Mesenchymal stem cell (in vitro differentiated cells and primary cell): ENCODE measurements around the gene FAM228B.

Source experiments
- DNase-seq: peaks from one replicate; pipeline ENCODE4 v3.0.0-alpha.2; 2013
- H2AFZ ChIP-seq: one replicate; pipeline ENCODE4 v1.6.1; 2013; ENCODE audit warnings: low read depth, mild to moderate bottlenecking, control low read depth, inconsistent platforms, low read length, moderate library complexity
- H2AK5ac ChIP-seq: 2 replicates; pipeline ENCODE4 v1.6.1; 2013; ENCODE audit warnings: low read length, moderate library complexity, mild to moderate bottlenecking, inconsistent platforms; ENCODE audit not compliant: severe bottlenecking
- H2BK120ac ChIP-seq: one replicate; pipeline ENCODE4 v1.6.1; 2013; ENCODE audit warnings: low read depth, mild to moderate bottlenecking, inconsistent platforms, low read length, moderate library complexity
- H2BK12ac ChIP-seq, 2 experiments: one replicate each; pipeline ENCODE4 v1.6.1; 2013; ENCODE audit warnings: inconsistent platforms in 2 of 2, low read length in 2 of 2, mild to moderate bottlenecking in 2 of 2, moderate library complexity in 2 of 2, control low read depth in 1 of 2
- H2BK15ac ChIP-seq: one replicate; pipeline ENCODE4 v1.6.1; 2013; ENCODE audit warnings: mild to moderate bottlenecking, low read depth, inconsistent platforms; ENCODE audit not compliant: poor library complexity, severe bottlenecking
- H2BK5ac ChIP-seq: 2 replicates; pipeline ENCODE4 v1.6.1; 2013; ENCODE audit warnings: low read depth, mild to moderate bottlenecking, low read length, control low read depth, inconsistent platforms; ENCODE audit not compliant: poor library complexity, severe bottlenecking
- H3K14ac ChIP-seq, 2 experiments: one replicate each; pipeline ENCODE4 v1.6.1; 2013; ENCODE audit warnings: inconsistent platforms in 2 of 2, low read length in 2 of 2, control low read depth in 1 of 2, mild to moderate bottlenecking in 1 of 2, moderate library complexity in 1 of 2
- H3K18ac ChIP-seq, 2 experiments: one replicate each; pipeline ENCODE4 v1.6.1; 2013; ENCODE audit warnings: inconsistent platforms in 2 of 2, low read length in 2 of 2, control low read depth in 1 of 2, low read depth in 1 of 2, mild to moderate bottlenecking in 1 of 2
- H3K23ac ChIP-seq, 2 experiments: one replicate each; pipeline ENCODE4 v1.6.1; 2013; ENCODE audit warnings: inconsistent platforms in 2 of 2, low read length in 2 of 2, mild to moderate bottlenecking in 2 of 2, moderate library complexity in 2 of 2, control low read depth in 1 of 2
- H3K27ac ChIP-seq: 2 replicates; pipeline ENCODE4 v1.5.1; 2013; ENCODE audit warnings: mild to moderate bottlenecking, moderate library complexity, low read length, control low read depth, inconsistent platforms; ENCODE audit not compliant: poor library complexity, severe bottlenecking
- H3K27me3 ChIP-seq, 2 experiments: 2 replicates each; pipeline versions ENCODE4 v1.6.1 to v1.7.0; 2013; ENCODE audit warnings: low read length in 2 of 2, mild to moderate bottlenecking in 2 of 2, moderate library complexity in 2 of 2, control low read depth in 1 of 2, inconsistent platforms in 1 of 2; ENCODE audit not compliant: control insufficient read depth in 1 of 2, insufficient read depth in 1 of 2
- H3K36me3 ChIP-seq, 2 experiments: 2 replicates each; pipeline versions ENCODE4 v1.6.1 to v1.7.0; 2013; ENCODE audit warnings: low read length in 2 of 2, control low read depth in 1 of 2, inconsistent platforms in 1 of 2, low read depth in 1 of 2, mild to moderate bottlenecking in 1 of 2; ENCODE audit not compliant: insufficient read depth in 2 of 2, control insufficient read depth in 1 of 2
- H3K4ac ChIP-seq, 2 experiments: one replicate each; pipeline ENCODE4 v1.6.1; 2013; ENCODE audit warnings: inconsistent platforms in 2 of 2, low read length in 2 of 2, mild to moderate bottlenecking in 2 of 2, moderate library complexity in 2 of 2, control low read depth in 1 of 2, low read depth in 1 of 2
- H3K4me1 ChIP-seq: 2 replicates; pipeline ENCODE4 v1.6.1; 2013; ENCODE audit warnings: low read depth, low read length, control low read depth; ENCODE audit not compliant: control insufficient read depth, insufficient read depth
- H3K4me2 ChIP-seq: 2 replicates; pipeline ENCODE4 v1.6.1; 2013; ENCODE audit warnings: low read length, mild to moderate bottlenecking, inconsistent platforms; ENCODE audit not compliant: poor library complexity, severe bottlenecking
- H3K4me3 ChIP-seq, 2 experiments: 2 replicates each; pipeline versions ENCODE4 v1.5.1 to v1.7.0; 2013; ENCODE audit warnings: low read length in 2 of 2, mild to moderate bottlenecking in 2 of 2, control low read depth in 1 of 2, low read depth in 1 of 2; ENCODE audit not compliant: insufficient read depth in 1 of 2
- H3K79me1 ChIP-seq: replicated peaks from 2 replicates; pipeline ENCODE4 v1.6.1; 2013; ENCODE audit warnings: mild to moderate bottlenecking, control low read depth, low read length, inconsistent platforms; ENCODE audit not compliant: poor library complexity, severe bottlenecking
- H3K9ac ChIP-seq: 2 replicates; pipeline ENCODE4 v1.7.0; 2013; ENCODE audit warnings: mild to moderate bottlenecking, low read length, moderate library complexity
- H3K9me3 ChIP-seq: 2 replicates; pipeline ENCODE4 v1.7.0; 2013; ENCODE audit warnings: mild to moderate bottlenecking, low read length; ENCODE audit not compliant: control insufficient read depth
- H4K8ac ChIP-seq: one replicate; pipeline ENCODE4 v1.6.1; 2013; ENCODE audit warnings: inconsistent platforms, mild to moderate bottlenecking, low read length, moderate library complexity
- H4K91ac ChIP-seq: one replicate; pipeline ENCODE4 v1.6.1; 2013; ENCODE audit warnings: mild to moderate bottlenecking, low read length, inconsistent platforms
- WGBS: methylation state at CpG from one replicate; pipeline ENCODE4 v1.1.7; 2013; ENCODE audit warnings: mixed read lengths; 5-methylcytosine and 5-hydroxymethylcytosine counted together

Gene FAM228B

GRCh38 chr2:24199968-24200590 lies 76.8 kb downstream of the FAM228B start:
- Histone ChIP-seq H3K4me3 (no peak overlapping the region), H3K9ac (no peak overlapping the region), H2AK5ac (no peak overlapping the region), H2BK5ac (no peak overlapping the region), H3K23ac (no peak overlapping the region), H3K14ac (no peak overlapping the region), H2BK15ac (no peak overlapping the region), H3K4ac (no peak overlapping the region), H2BK120ac (no peak overlapping the region), H3K4me2 (no peak overlapping the region), H3K36me3 (peaks cover 25 to 26% of the 10 kb centered on the region in 2 experiments), H3K4me1 (peaks cover 12% of the 10 kb centered on the region), H4K91ac (no peak overlapping the region), H3K18ac (no peak overlapping the region), H2AFZ (no peak overlapping the region), H2BK12ac (no peak overlapping the region), H3K79me1 (no peaks in the 10 kb centered on the region), H4K8ac (no peak overlapping the region), H3K9me3 (no peaks in the 10 kb centered on the region), H3K27ac (no peak overlapping the region), H3K27me3 (no peaks in the 10 kb centered on the region)
- WGBS: 86% methylated on average over 8 of the region's 12 CpGs
- no peak for DNase-seq

DNA sequence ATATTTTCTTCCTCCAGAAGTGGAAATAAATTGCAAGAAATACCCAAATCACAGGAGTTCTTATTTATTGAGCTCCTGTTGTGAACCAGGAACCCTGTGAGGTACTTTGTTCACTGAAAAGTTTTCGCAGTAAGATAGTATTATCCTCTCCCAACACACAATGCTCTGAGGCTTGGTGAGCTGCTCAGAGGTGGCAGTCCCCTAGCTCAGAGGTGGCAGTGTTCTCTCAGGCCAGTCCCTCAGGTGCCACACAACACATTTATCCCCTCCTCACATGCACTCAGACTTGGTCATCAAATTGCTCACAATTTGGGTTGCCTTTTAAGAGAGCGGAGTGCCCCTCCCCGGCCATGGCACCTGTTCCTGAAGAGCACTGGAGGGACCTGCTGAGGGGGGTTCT lies 77.5 kb downstream of the FAM228B start:
- no peak overlapping the region for H3K27ac ChIP-seq
- no peak for DNase-seq
- no peaks in the 10 kb centered on the region for H3K27me3 ChIP-seq
- H3K36me3 ChIP-seq: peaks cover 29 to 31% of the 10 kb centered on the region in 2 experiments
- peaks cover 16% of the 10 kb centered on the region for H3K4me1 ChIP-seq
- no peak overlapping the region for H4K8ac ChIP-seq
- no peak overlapping the region for H2AK5ac ChIP-seq
- H2BK12ac ChIP-seq: no peak overlapping the region
- H2BK15ac ChIP-seq: no peak overlapping the region
- no peak overlapping the region for H2BK5ac ChIP-seq
- no peak overlapping the region for H3K4ac ChIP-seq
- no peak overlapping the region for H3K18ac ChIP-seq
- WGBS: 96% methylated on average over 3 of the region's 3 CpGs
- no peaks in the 10 kb centered on the region for H3K9me3 ChIP-seq
- no peak overlapping the region for H2BK120ac ChIP-seq
- no peak overlapping the region for H3K23ac ChIP-seq
- H3K79me1 ChIP-seq: no peaks in the 10 kb centered on the region
- H2AFZ ChIP-seq: no peak overlapping the region
- H4K91ac ChIP-seq: no peak overlapping the region
- H3K9ac ChIP-seq: no peak overlapping the region
- H3K14ac ChIP-seq: no peak overlapping the region
- H3K4me3 ChIP-seq: no peak overlapping the region
- no peak overlapping the region for H3K4me2 ChIP-seq

- H3K23ac ChIP-seq: no peak overlapping the region
- H4K8ac ChIP-seq: no peak overlapping the region
- DNase-seq: no peak
- H3K9ac ChIP-seq: no peak overlapping the region
- no peak overlapping the region for H2AK5ac ChIP-seq
- H3K27me3 ChIP-seq: no peaks in the 10 kb centered on the region
- H2BK12ac ChIP-seq: no peak overlapping the region
- H2BK5ac ChIP-seq: no peak overlapping the region
- no peak overlapping the region for H3K27ac ChIP-seq
- H3K4me3 ChIP-seq: no peak overlapping the region
- H3K4me1 ChIP-seq: peaks cover 27% of the 10 kb centered on the region
- H3K36me3 ChIP-seq: peaks cover 45% of the 10 kb centered on the region in 2 experiments
- no peak overlapping the region for H3K4ac ChIP-seq
- H3K18ac ChIP-seq: no peak overlapping the region
- H2BK15ac ChIP-seq: no peak overlapping the region
- H3K9me3 ChIP-seq: no peaks in the 10 kb centered on the region
- no peak overlapping the region for H4K91ac ChIP-seq
- no peaks in the 10 kb centered on the region for H3K79me1 ChIP-seq
- WGBS: 85% methylated on average over 19 of the region's 19 CpGs
- H2AFZ ChIP-seq: no peak overlapping the region
- H3K4me2 ChIP-seq: no peak overlapping the region
- no peak overlapping the region for H2BK120ac ChIP-seq
- H3K14ac ChIP-seq: no peak overlapping the region
Observed at GRCh38 chr2:24203029-24203786, 79.9 kb downstream of the FAM228B start.

DNA sequence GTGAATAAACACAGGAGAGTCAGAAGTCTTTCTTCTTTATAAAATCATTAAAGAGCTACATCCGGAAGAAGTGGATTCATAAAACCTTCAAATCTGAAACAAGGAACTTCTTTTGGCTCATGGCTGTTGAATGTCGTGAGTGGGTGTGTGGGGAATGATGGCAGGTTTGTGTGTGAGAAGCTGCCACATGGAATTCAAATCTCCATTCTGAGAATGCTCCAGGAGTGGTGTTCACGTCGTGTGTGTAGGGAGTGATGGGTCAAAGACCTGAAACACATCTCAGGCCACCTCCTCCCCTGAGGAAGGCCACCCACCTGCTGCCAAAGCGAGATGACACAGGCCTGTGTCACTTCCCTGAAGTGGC lies 80.5 kb downstream of the FAM228B start:
- no peak overlapping the region for H2BK120ac ChIP-seq
- peaks cover 27% of the 10 kb centered on the region for H3K4me1 ChIP-seq
- no peak overlapping the region for H3K23ac ChIP-seq
- H4K91ac ChIP-seq: no peak overlapping the region
- H2BK12ac ChIP-seq: no peak overlapping the region
- no peak overlapping the region for H2BK5ac ChIP-seq
- H2BK15ac ChIP-seq: no peak overlapping the region
- H3K18ac ChIP-seq: no peak overlapping the region
- H3K4me3 ChIP-seq: no peak overlapping the region
- no peak overlapping the region for H3K9ac ChIP-seq
- H3K27me3 ChIP-seq: no peaks in the 10 kb centered on the region
- no peak overlapping the region for H3K4me2 ChIP-seq
- H3K9me3 ChIP-seq: no peaks in the 10 kb centered on the region
- DNase-seq: no peak
- no peak overlapping the region for H3K4ac ChIP-seq
- H2AFZ ChIP-seq: no peak overlapping the region
- H3K36me3 ChIP-seq: peaks cover 50 to 51% of the 10 kb centered on the region in 2 experiments
- no peak overlapping the region for H2AK5ac ChIP-seq
- 93% methylated on average over 5 of the region's 5 CpGs for WGBS
- H3K14ac ChIP-seq: no peak overlapping the region
- H3K79me1 ChIP-seq: no peaks in the 10 kb centered on the region
- H4K8ac ChIP-seq: no peak overlapping the region
- H3K27ac ChIP-seq: no peak overlapping the region
